ENCODE data around the gene VRK3. TPM values are rescaled to one million over a fixed set of nuclear protein-coding genes. Genes with fewer than 3 reads are reported as not detected.

The VRK3 gene
- total RNA-seq, 1 donor from 2014 or later = 43.4 TPM

- Mint-ChIP-seq H3K9me3 (peaks cover 5% of the 10 kb centered on the region), H3K36me3 (ENCODE audit: low read depth) (peaks cover 31% of the 10 kb centered on the region)
These were observed 97.5 kb downstream of the VRK3 start for GRCh38 chr19:49927526-49928264.

GRCh38 chr19:49926515-49926914 lies 98.7 kb downstream of the VRK3 start:
- H3K27ac Mint-ChIP-seq (ENCODE audit: unreplicated experiment) = no peak overlapping the region
- H3K27me3 Mint-ChIP-seq (ENCODE audit: low read depth) = peaks cover 16% of the 10 kb centered on the region
- DNase-seq (ENCODE audit: low read depth, low spot score) = no peak
- H3K9me3 Mint-ChIP-seq = peaks cover 5% of the 10 kb centered on the region
- TF ChIP-seq CTCF (conservative IDR thresholded peaks at IDR 0.05) = no peak
- peaks cover 46% of the 10 kb centered on the region for H3K4me1 Mint-ChIP-seq
- H3K36me3 Mint-ChIP-seq (ENCODE audit: low read depth) = peaks cover 27% of the 10 kb centered on the region
- H3K4me3 Mint-ChIP-seq = peak overlapping the region; percentile 81

More at GRCh38 chr19:49927526-49928264, 97.5 kb downstream of the VRK3 start:
- no peak for TF ChIP-seq CTCF (conservative IDR thresholded peaks at IDR 0.05)
- Mint-ChIP-seq H3K4me1 (peaks cover 39% of the 10 kb centered on the region), H3K27ac (ENCODE audit: unreplicated experiment) (peak overlapping the region; percentile 94), H3K27me3 (ENCODE audit: low read depth) (peaks cover 16% of the 10 kb centered on the region), H3K4me3 (peak overlapping the region; percentile 96)
- no peak for DNase-seq (ENCODE audit: low read depth, low spot score)

Other genes starting within 250 kb of the VRK3 start
- 37.5 and 38.0 TPM in 2 replicates for gene FUZ, start 212.1 kb downstream of the VRK3 start, total RNA-seq
- 80.8 and 85.4 TPM in 2 replicates for gene MED25, start 207.1 kb downstream of the VRK3 start, total RNA-seq
- 453 and 466 TPM in 2 replicates for gene PTOV1, start 174.2 kb downstream of the VRK3 start, total RNA-seq
- 131 and 135 TPM in 2 replicates for gene PNKP, start 157.8 kb downstream of the VRK3 start, total RNA-seq
- gene AKT1S1, start 148.0 kb downstream of the VRK3 start, total RNA-seq = 38.6 and 39.6 TPM in 2 replicates
- gene TBC1D17, start 147.7 kb downstream of the VRK3 start, total RNA-seq = 30.5 and 34.5 TPM in 2 replicates
- 0.12 and 0.41 TPM in 2 replicates for gene IL4I1, start 128.5 kb downstream of the VRK3 start, total RNA-seq
- gene ATF5, start 96.2 kb downstream of the VRK3 start, total RNA-seq = 23.4 and 24.2 TPM in 2 replicates
- gene NUP62, start 95.9 kb downstream of the VRK3 start, total RNA-seq = 127 and 141 TPM in 2 replicates
- not detected in 2 replicates for gene SIGLEC11, start 64.2 kb downstream of the VRK3 start, total RNA-seq
- gene ZNF473, start 633 bp upstream of the VRK3 start, total RNA-seq = 23.3 and 24.5 TPM in 2 replicates
- gene IZUMO2, start 137.9 kb upstream of the VRK3 start, total RNA-seq = not detected in 2 replicates
- 4.0 and 4.7 TPM in 2 replicates for gene MYH14, start 178.2 kb upstream of the VRK3 start, total RNA-seq

All from neural crest cell (in vitro differentiated cells).